Right lobe of liver (tissue), 6 donors: ENCODE results near the gene NLRP3. TPM values are rescaled to one million over a fixed set of nuclear protein-coding genes. Genes with fewer than 3 reads are reported as not detected.
A peak's percentile ranks its signal among the peaks of the same experiment; 100 is the strongest.

Experiments used
- ATAC-seq, 4 donors: fragments of 200-7000 bp; cut with Tn5 transposase; one replicate each; pipeline ENCODE4 v1.9.1; 2020; ENCODE audit warnings: mild to moderate bottlenecking in 4 of 4, moderate library complexity in 4 of 4
- DNase-seq, 3 donors: peaks; one replicate each; pipeline ENCODE4 v3.0.0-alpha.2; 2020
- H3K27ac ChIP-seq, 3 donors: fragments of 200-600 bp; one replicate each; pipeline ENCODE4 v1.8.0; 2022
- H3K27me3 ChIP-seq, 2 donors: fragments of 200-600 bp; one replicate each; pipeline ENCODE4 v1.8.0; 2022
- H3K36me3 ChIP-seq, 4 donors: fragments of 200-600 bp; sonication (generic) in 1 of 4; one replicate each; pipeline versions ENCODE4 v1.5.1 to v1.8.0; 2017 to 2022; ENCODE audit warnings: control low read depth in 1 of 4
- H3K4me1 ChIP-seq, 4 donors: fragments of 200-600 bp; sonication (generic) in 1 of 4; one replicate each; pipeline versions ENCODE4 v1.5.1 to v1.8.0; 2017 to 2022; ENCODE audit warnings: control low read depth in 1 of 4
- H3K4me3 ChIP-seq, 3 donors: fragments of 200-600 bp; one replicate each; pipeline ENCODE4 v1.8.0; 2022
- H3K9me3 ChIP-seq, 4 donors: fragments of 200-600 bp; sonication (generic) in 1 of 4; one replicate each; pipeline versions ENCODE4 v1.5.1 to v1.8.0; 2017 to 2022; ENCODE audit warnings: control low read depth in 1 of 4
- POLR2A ChIP-seq: fragments of 450-650 bp; IDR thresholded peaks from one replicate; pipeline ENCODE4 v1.6.1; 2017; ENCODE audit warnings: antibody characterized with exemption, mild to moderate bottlenecking
- WGBS: methylation state at CpG from one replicate; pipeline ENCODE4 v1.1.6; 2018; ENCODE audit warnings: low coverage, low lambda C conversion rate; ENCODE audit not compliant: insufficient coverage; ENCODE audit errors: missing lambda C conversion rate; 5-methylcytosine and 5-hydroxymethylcytosine counted together
- intact Hi-C, 2 donors: fragments of 100-400 bp; cut with DNase I; formaldehyde crosslinking; loops; one replicate each; pipeline versions ENCODE4 v1.11.2 to v1.14.1; 2022
- total RNA-seq, 6 experiments: library from RNA; depleted of rRNA in 2 of 6; stranded (reverse); fragments of >200 nt in 2 of 6; fragmentation: NEBNext Ultra II Directional in 3 of 6; extraction: Animal tissue kit (Norgen Biotek cat#: 25700) in 3 of 6; gene quantifications; one replicate each; pipeline versions ENCODE4 v1.1.0 to v1.2.4, GENCODE V29; 2016 to 2023
- TF ChIP-seq, protein P1 (sequence below), 4 donors: fragments of 200-600 bp in 3 of 4; fragments of 450-650 bp in 1 of 4; IDR thresholded peaks; one replicate each; pipeline versions ENCODE4 v1.5.1 to v1.8.0; 2016 to 2022; ENCODE audit warnings: antibody characterized with exemption in 4 of 4, mild to moderate bottlenecking in 2 of 4
- donor health status: DM: no; HTN: yes; CAD: no.
- donor health status: DM: no; HTN: no; CAD: no.
- donor health status: DM: no; HTN: no; CAD: no.
- donor health status: DM: no; HTN: yes; CAD: no.
- donor health status: DM: no; HTN: yes; CAD: no.

NLRP3 gene
- total RNA-seq, 6 experiments from 2014 or later: 0.11 to 2.0 (median 0.62) TPM

DNA sequence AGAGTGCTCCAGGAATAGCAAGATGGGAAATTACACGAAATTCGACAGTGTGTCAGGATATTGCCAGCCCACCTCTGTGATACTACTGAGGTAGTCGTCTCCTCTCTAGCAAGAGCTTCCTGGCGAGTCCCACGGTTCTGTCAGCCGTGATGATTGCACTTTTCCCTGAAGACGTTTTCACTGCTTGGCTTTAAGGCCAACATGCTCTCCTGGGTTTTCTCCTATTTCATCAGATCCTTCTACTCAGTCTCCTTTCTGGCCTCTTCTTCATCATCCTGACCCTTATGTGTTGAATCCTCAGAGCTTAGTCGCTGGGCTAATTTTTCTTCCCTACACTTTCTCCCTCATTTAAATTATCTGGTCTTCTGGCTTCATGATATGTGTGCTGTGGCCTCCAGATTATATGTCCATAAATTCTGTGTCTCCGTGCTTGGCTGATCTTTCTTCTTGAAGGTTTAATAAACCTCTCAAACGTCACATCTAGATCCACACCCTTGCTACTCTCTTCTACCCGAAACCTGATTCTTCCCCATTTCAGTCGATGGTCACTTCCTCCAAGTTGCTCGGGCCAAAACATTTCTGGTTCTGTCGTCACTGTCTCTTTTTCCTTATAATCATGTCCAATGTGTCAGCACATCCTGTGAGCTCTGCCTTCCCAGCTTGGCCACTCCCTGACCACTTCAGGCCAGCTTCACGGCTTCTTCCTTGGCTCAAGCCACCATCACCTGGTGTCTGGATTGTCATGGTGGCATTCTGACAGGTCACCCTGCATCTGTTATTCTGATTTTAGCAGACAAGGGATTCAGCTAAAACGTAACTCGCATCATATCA is 29.8 kb downstream of the NLRP3 start:
- Histone ChIP-seq H3K27ac (peak overlapping the region in 1 of 3 donors; percentile 33), H3K27me3 (no peaks in the 10 kb centered on the region), H3K9me3 (no peaks in the 10 kb centered on the region), H3K36me3 (no peaks in the 10 kb centered on the region), H3K4me1 (no peaks in the 10 kb centered on the region), H3K4me3 (no peak overlapping the region)
- TF ChIP-seq, protein P1, sequence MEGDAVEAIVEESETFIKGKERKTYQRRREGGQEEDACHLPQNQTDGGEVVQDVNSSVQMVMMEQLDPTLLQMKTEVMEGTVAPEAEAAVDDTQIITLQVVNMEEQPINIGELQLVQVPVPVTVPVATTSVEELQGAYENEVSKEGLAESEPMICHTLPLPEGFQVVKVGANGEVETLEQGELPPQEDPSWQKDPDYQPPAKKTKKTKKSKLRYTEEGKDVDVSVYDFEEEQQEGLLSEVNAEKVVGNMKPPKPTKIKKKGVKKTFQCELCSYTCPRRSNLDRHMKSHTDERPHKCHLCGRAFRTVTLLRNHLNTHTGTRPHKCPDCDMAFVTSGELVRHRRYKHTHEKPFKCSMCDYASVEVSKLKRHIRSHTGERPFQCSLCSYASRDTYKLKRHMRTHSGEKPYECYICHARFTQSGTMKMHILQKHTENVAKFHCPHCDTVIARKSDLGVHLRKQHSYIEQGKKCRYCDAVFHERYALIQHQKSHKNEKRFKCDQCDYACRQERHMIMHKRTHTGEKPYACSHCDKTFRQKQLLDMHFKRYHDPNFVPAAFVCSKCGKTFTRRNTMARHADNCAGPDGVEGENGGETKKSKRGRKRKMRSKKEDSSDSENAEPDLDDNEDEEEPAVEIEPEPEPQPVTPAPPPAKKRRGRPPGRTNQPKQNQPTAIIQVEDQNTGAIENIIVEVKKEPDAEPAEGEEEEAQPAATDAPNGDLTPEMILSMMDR (IDR thresholded peaks at IDR 0.05): no peak
- no peak for TF ChIP-seq POLR2A
- intact Hi-C loops: no loop called here
- 54% methylated on average over 12 of the region's 17 CpGs for WGBS
- DNase-seq (no peak), ATAC-seq (peak; percentile 53 to 73 (median 68))

DNA sequence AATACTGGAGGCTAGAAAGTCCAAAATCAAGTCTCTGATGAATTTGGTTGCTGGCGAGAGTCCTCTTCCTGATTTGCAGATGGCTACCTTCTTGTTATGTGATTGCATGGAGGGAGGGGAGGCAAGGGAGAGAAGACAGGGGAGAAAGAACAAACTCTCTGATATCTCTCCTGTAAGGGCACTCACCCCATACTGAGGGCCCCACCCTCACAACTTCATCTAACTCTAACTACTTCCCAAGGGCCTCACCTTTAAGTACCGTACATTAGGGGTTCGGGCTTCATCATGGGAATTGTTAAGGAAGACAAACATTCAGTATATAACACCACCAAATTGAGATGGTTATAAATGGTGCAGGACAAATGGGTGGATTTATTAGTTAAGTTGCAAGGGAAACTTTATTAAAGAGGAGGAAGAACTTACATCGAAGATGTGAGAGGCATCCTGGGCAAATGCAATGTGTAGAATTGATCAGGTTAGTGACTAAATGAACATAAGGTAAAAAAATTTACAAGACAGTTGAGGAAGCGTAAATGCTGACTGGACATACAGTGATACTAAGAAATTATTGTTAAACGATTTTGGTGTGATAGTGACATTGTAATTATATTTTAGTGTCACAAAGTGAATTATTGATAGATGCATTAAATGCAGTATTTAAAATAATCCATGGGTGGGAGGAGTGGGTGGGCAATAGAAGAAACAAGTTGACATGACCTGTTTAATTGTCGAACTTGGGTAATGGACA is 31.4 kb downstream of the NLRP3 start:
- H3K27ac ChIP-seq: no peak overlapping the region
- 79% methylated on average over 6 of the region's 7 CpGs for WGBS
- no peaks in the 10 kb centered on the region for H3K27me3 ChIP-seq
- no peaks in the 10 kb centered on the region for H3K36me3 ChIP-seq
- no peaks in the 10 kb centered on the region for H3K9me3 ChIP-seq
- intact Hi-C loops: no loop called here
- DNase-seq (no peak), ATAC-seq (no peak)
- H3K4me3 ChIP-seq: peak overlapping the region in 2 of 3 donors; percentile 60
- TF ChIP-seq POLR2A: no peak
- TF ChIP-seq, protein P1 (IDR thresholded peaks at IDR 0.05): no peak
- H3K4me1 ChIP-seq: no peaks in the 10 kb centered on the region

DNA sequence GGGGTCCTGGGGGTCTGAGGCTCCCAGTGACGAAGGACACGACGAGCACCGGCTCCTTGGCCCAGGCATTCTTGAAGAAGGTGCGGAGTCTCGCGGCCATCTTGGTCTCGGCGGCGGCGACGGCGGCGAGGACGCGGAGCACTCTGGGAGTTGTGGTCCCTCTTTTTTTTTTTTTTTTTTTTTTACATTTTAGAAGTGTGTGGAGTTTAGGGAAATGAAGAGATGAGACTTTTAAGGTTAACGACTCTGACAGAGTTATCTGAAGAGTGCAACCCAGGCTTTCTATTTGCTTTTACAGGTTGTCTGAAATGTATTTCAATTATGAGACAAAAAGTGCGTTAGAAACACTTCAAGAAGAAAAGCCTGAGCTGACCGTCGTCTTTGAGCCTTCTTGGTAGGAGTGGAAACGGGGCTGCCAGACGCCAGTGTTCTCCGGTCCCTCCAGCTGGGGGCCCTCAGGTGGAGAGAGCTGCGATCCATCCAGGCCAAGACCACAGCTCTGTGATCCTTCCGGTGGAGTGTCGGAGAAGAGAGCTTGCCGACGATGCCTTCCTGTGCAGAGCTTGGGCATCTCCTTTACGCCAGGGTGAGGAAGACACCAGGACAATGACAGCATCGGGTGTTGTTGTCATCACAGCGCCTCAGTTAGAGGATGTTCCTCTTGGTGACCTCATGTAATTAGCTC is 32.3 kb downstream of the NLRP3 start:
- no peaks in the 10 kb centered on the region for H3K9me3 ChIP-seq
- no peak overlapping the region for H3K27ac ChIP-seq
- H3K4me1 ChIP-seq: no peaks in the 10 kb centered on the region
- WGBS: 12% methylated on average over 18 of the region's 31 CpGs
- no peaks in the 10 kb centered on the region for H3K27me3 ChIP-seq
- peak overlapping the region; percentile 22 to 60 (median 60) for H3K4me3 ChIP-seq
- TF ChIP-seq POLR2A: no peak
- TF ChIP-seq, protein P1 (IDR thresholded peaks at IDR 0.05): no peak
- DNase-seq: peak; percentile 44 to 69 (median 67)
- H3K36me3 ChIP-seq: no peaks in the 10 kb centered on the region
- peak; percentile 71 to 83 (median 76) for ATAC-seq
- intact Hi-C loops: no loop called here

DNA sequence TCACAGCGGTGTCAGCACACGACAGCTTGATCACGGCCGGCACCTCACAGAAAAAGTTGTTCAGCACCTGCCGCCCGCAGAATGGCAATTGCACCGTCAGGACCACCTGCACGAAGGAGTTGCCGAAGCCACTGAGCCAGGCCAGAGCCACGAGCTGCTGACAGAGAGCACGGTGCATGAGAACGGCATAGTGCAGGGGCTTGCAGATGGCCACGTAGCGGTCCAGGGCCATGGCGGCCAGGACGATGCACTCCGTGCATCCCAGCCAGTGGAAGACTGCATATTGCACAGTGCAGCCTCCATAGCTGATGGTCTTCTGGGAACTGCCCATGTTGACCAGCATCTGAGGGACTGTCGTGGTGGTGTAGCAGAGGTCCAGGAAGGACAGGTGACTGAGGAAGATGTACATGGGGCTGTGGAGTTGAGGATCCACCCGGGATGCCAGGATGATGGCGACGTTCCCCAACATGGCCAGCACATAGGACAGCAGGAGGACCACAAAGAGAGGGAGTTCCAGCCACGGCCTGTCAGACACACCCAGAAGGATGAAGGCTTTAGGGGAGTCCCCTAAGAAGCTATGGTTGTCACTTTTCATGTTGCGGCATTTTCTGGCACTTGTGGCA is 35.5 kb downstream of the NLRP3 start:
- DNase-seq: no peak
- 83% methylated on average over 8 of the region's 23 CpGs for WGBS

More for the DNA sequence above, 35.5 kb downstream of the NLRP3 start:
- ATAC-seq: no peak
- no peaks in the 10 kb centered on the region for H3K36me3 ChIP-seq
- no peaks in the 10 kb centered on the region for H3K9me3 ChIP-seq
- H3K27me3 ChIP-seq: no peaks in the 10 kb centered on the region
- no peaks in the 10 kb centered on the region for H3K4me1 ChIP-seq
- no peak overlapping the region for H3K27ac ChIP-seq
- intact Hi-C loops: no loop called here
- no peak overlapping the region for H3K4me3 ChIP-seq
- TF ChIP-seq, protein P1 (IDR thresholded peaks at IDR 0.05): no peak
- no peak for TF ChIP-seq POLR2A
